ENCODE measurements around the gene TAF15.

The TAF15 gene

GRCh38 chr17:35788477-35789368, 20.6 kb upstream of the TAF15 start:
- no peak for DNase-seq

- DNase-seq: no peak
These were observed 18.4 kb upstream of the TAF15 start for GRCh38 chr17:35790841-35791240.

- no peak for DNase-seq
These were observed 17.5 kb upstream of the TAF15 start for GRCh38 chr17:35791681-35792350.

GRCh38 chr17:35793257-35793656, 16.0 kb upstream of the TAF15 start:
- no peak for DNase-seq

GRCh38 chr17:35795007-35795870, 14.0 kb upstream of the TAF15 start, which contains the start of gene MMP28:
TSS of gene MMP28 (minus strand) at chr17:35795641. CDS start at chr17:35795377, 264 bp downstream.
- no peak for DNase-seq

- no peak for DNase-seq
These were observed 13.4 kb upstream of the TAF15 start for GRCh38 chr17:35795871-35796265.

GRCh38 chr17:35796942-35797341, 12.3 kb upstream of the TAF15 start:
- DNase-seq: no peak

- DNase-seq: no peak
These were observed 11.9 kb upstream of the TAF15 start for GRCh38 chr17:35797370-35797769.

- DNase-seq: no peak
These were observed 11.4 kb upstream of the TAF15 start for GRCh38 chr17:35797918-35798317.

- DNase-seq: no peak
These were observed 9.3 kb upstream of the TAF15 start for GRCh38 chr17:35799942-35800341.

GRCh38 chr17:35801583-35802224, 7.6 kb upstream of the TAF15 start:
- peak; percentile 85 for DNase-seq

- peak; percentile 86 for DNase-seq
These were observed 4.6 kb upstream of the TAF15 start for GRCh38 chr17:35804658-35805192.

- no peak for DNase-seq
These were observed 1.7 kb upstream of the TAF15 start for GRCh38 chr17:35807371-35808144.

GRCh38 chr17:35808240-35808961, 883 bp upstream of the TAF15 start:
- no peak for DNase-seq

- DNase-seq: no peak
These were observed 674 bp downstream of the TAF15 start for GRCh38 chr17:35809855-35810461.

GRCh38 chr17:35811759-35812158, 2.5 kb downstream of the TAF15 start:
- no peak for DNase-seq

- no peak for DNase-seq
These were observed 3.2 kb downstream of the TAF15 start for GRCh38 chr17:35812456-35812855.

GRCh38 chr17:35816723-35817122, 7.4 kb downstream of the TAF15 start:
- no peak for DNase-seq

- no peak for DNase-seq
These were observed 7.9 kb downstream of the TAF15 start for GRCh38 chr17:35817196-35817595.

- DNase-seq: no peak
These were observed 10.2 kb downstream of the TAF15 start for GRCh38 chr17:35819455-35819854.
